B cell (primary cell): ENCODE data around the gene FMN1. TPM values are rescaled to one million over a fixed set of nuclear protein-coding genes. Genes with fewer than 3 reads are reported as not detected.

Source experiments
- ATAC-seq: fragments of 200-7000 bp; cut with Tn5 transposase; one replicate; pipeline ENCODE4 v1.10.0; 2021; ENCODE audit warnings: low read depth, mild to moderate bottlenecking, moderate number of reproducible peaks, moderate library complexity
- CTCF ChIA-PET: fragments of 350-600 bp; sonication (Branson Sonifier 250); formaldehyde crosslinking; loops from one replicate; lab custom pipeline; 2021; ENCODE audit warnings: antibody characterized with exemption, inconsistent platforms; lab: Charles Lee
- POLR2A ChIA-PET: fragments of 350-600 bp; sonication (Branson Sonifier 250); formaldehyde crosslinking; loops from one replicate; lab custom pipeline; 2021; ENCODE audit warnings: antibody characterized with exemption; lab: Charles Lee
- DNase-seq: peaks from one replicate; pipeline ENCODE4 v3.0.0; 2013
- H2AFZ ChIP-seq: 2 replicates; pipeline ENCODE4 v1.6.1; 2012; ENCODE audit warnings: mild to moderate bottlenecking, low read depth, low read length; ENCODE audit not compliant: insufficient read depth, poor library complexity, severe bottlenecking
- H3K27ac ChIP-seq, 2 donors: 1 replicate in 1 of 2; 2 replicates in 1 of 2; pipeline ENCODE4 v1.5.1; 2012 to 2013; ENCODE audit warnings: low read length in 2 of 2, mild to moderate bottlenecking in 2 of 2, moderate library complexity in 1 of 2
- H3K27me3 ChIP-seq, 4 experiments: fragments of 200-600 bp in 1 of 4; sonication (generic) in 1 of 4; replicated peaks in 1 of 4; 1 replicate in 2 of 4; 2 replicates in 2 of 4; pipeline versions ENCODE4 v1.6.1 to v1.7.0; 2013 to 2016; ENCODE audit warnings: low read length in 3 of 4, mild to moderate bottlenecking in 2 of 4, mixed read lengths in 1 of 4, moderate library complexity in 1 of 4; ENCODE audit not compliant: insufficient read depth in 4 of 4, control insufficient read depth in 3 of 4; ENCODE audit errors: control extremely low read depth in 1 of 4
- H3K36me3 ChIP-seq, 2 experiments: replicated peaks in 1 of 2; 1 replicate in 1 of 2; 2 replicates in 1 of 2; pipeline versions ENCODE4 v1.6.1 to v1.7.1; 2013; ENCODE audit warnings: low read length in 1 of 2; ENCODE audit not compliant: insufficient read depth in 2 of 2, control insufficient read depth in 1 of 2; ENCODE audit errors: control extremely low read depth in 1 of 2, extremely low read depth in 1 of 2
- H3K4me1 ChIP-seq, 2 donors: fragments of 200-600 bp in 1 of 2; sonication (generic) in 1 of 2; 1 replicate in 1 of 2; 2 replicates in 1 of 2; pipeline versions ENCODE4 v1.5.1 to v1.6.1; 2013 to 2017; ENCODE audit warnings: low read length in 2 of 2; ENCODE audit not compliant: control insufficient read depth in 2 of 2, insufficient read depth in 2 of 2
- H3K4me2 ChIP-seq: replicated peaks from 2 replicates; pipeline ENCODE3; 2012; ENCODE audit warnings: mild to moderate bottlenecking, low read depth, low read length; ENCODE audit not compliant: poor library complexity, severe bottlenecking
- H3K4me3 ChIP-seq, 5 experiments: fragments of 200-600 bp in 1 of 5; sonication (generic) in 1 of 5; 1 replicate in 3 of 5; 2 replicates in 2 of 5; pipeline versions ENCODE4 v1.5.1 to v1.7.0; 2011 to 2016; ENCODE audit warnings: low read length in 4 of 5, mild to moderate bottlenecking in 4 of 5, low read depth in 2 of 5, control low read depth in 1 of 5, moderate library complexity in 1 of 5; ENCODE audit not compliant: insufficient read depth in 1 of 5; ENCODE audit errors: control extremely low read depth in 1 of 5, extremely low read depth in 1 of 5
- H3K79me2 ChIP-seq: fragments of 200-600 bp; sonication (generic); one replicate; pipeline ENCODE4 v1.6.0; 2016; ENCODE audit warnings: low read length; ENCODE audit not compliant: control insufficient read depth, insufficient read depth
- H3K9ac ChIP-seq: fragments of 200-600 bp; sonication (generic); 2 replicates; pipeline ENCODE4 v1.6.1; 2017; ENCODE audit warnings: mild to moderate bottlenecking, low read length, moderate library complexity
- H3K9me3 ChIP-seq, 3 donors: one replicate each; pipeline versions ENCODE4 v1.6.1 to v1.7.1; 2013; ENCODE audit warnings: low read length in 2 of 3; ENCODE audit not compliant: control insufficient read depth in 2 of 3, insufficient read depth in 1 of 3; ENCODE audit errors: control extremely low read depth in 1 of 3
- H4K20me1 ChIP-seq: 2 replicates; pipeline ENCODE4 v1.6.0; 2012; ENCODE audit warnings: mild to moderate bottlenecking, low read length; ENCODE audit not compliant: insufficient read depth, control insufficient read depth, poor library complexity, severe bottlenecking
- H3K27ac Mint-ChIP-seq: one replicate; pipeline ENCODE4 v1.8.0; 2021; ENCODE audit warnings: mixed read lengths
- H3K27me3 Mint-ChIP-seq: one replicate; pipeline ENCODE4 v1.8.0; 2021; ENCODE audit warnings: mixed read lengths
- H3K4me1 Mint-ChIP-seq: one replicate; pipeline ENCODE4 v1.8.0; 2021; ENCODE audit warnings: mixed read lengths
- H3K4me3 Mint-ChIP-seq: one replicate; pipeline ENCODE4 v1.8.0; 2021; ENCODE audit warnings: mixed read lengths
- H3K9me3 Mint-ChIP-seq: one replicate; pipeline ENCODE4 v1.8.0; 2022; ENCODE audit warnings: mixed read lengths; ENCODE audit not compliant: insufficient read depth
- EZH2 ChIP-seq: IDR thresholded peaks from 2 replicates; pipeline ENCODE4 v1.6.1; 2012; ENCODE audit warnings: borderline replicate concordance, low read depth, mild to moderate bottlenecking, moderate library complexity, low read length; ENCODE audit not compliant: insufficient read depth, poor library complexity, severe bottlenecking
- WGBS: methylation state at CpG from one replicate; pipeline ENCODE4 v1.1.5; 2013; ENCODE audit warnings: missing lambda C conversion rate; ENCODE audit not compliant: insufficient coverage; 5-methylcytosine and 5-hydroxymethylcytosine counted together
- intact Hi-C: fragments of 100-400 bp; cut with micrococcal nuclease; formaldehyde crosslinking; loops from one replicate; pipeline ENCODE4 v1.10.0; 2022
- polyA plus RNA-seq: library from polyadenylated mRNA; depleted of rRNA; stranded (reverse); fragments of >200 nt; gene quantifications from 2 replicates; pipeline ENCODE4 v1.2.3, GENCODE V29; 2012
- total RNA-seq, 2 donors: library from RNA; stranded (reverse); fragments of 120-200 nt in 1 of 2; gene quantifications; 1 replicate in 1 of 2; 2 replicates in 1 of 2; pipeline versions ENCODE4 v1.2.3 to v1.2.4, GENCODE V29; 2013 to 2022
- TF ChIP-seq, protein P1 (sequence below): fragments of 200-600 bp; IDR thresholded peaks from one replicate; pipeline ENCODE4 v1.8.0; 2022; ENCODE audit warnings: antibody characterized with exemption, mild to moderate bottlenecking

The FMN1 gene
- total and polyA plus RNA-seq, 2 donors (not counting 1 experiment from before 2014, with no cell fraction given): 0.21 to 0.96 TPM

DNA sequence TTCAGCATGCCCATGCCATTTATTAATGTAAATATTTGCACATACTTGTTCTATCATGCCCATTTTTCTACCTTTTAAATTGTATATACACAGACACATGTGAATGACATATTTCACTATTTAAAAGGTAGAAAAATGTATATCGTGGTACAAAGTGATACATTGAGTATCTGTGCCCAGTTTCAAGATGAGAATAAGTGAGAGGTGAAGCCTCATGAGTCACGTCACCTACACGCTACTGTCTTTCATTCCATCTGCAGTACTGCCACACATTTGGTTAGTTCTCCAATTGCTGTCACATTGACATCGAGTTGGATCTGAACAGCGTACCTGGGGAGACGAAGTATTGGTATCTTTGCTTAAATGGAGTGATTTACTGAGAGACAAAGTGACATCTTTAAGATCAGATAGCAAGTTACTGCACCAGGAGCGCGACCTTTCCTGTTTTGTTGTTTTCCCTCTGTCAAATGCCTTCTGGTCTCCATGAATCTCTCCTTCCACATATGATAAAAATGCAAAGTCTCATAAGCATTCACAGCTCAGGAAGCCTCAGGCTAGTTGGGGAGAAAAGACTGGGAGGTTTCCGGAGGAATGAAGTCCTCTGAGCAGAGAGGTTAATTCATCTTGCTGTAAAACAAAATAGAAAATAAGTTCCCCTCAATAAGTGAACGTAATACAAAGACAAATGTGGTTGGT lies 464.7 kb downstream of the FMN1 start:
- Mint-ChIP-seq H3K27me3 (peaks cover 50% of the 10 kb centered on the region), H3K9me3 (no peaks in the 10 kb centered on the region), H3K27ac (no peak overlapping the region), H3K4me3 (no peak overlapping the region), H3K4me1 (no peaks in the 10 kb centered on the region)
- no peak for DNase-seq
- no peak overlapping the region for H3K9ac ChIP-seq
- H3K4me1 ChIP-seq: no peaks in the 10 kb centered on the region
- no peak overlapping the region for H3K4me3 ChIP-seq
- no peak overlapping the region for H3K4me2 ChIP-seq
- ATAC-seq: no peak
- 92% methylated on average over 5 of the region's 10 CpGs for WGBS
- H3K27ac ChIP-seq: no peak overlapping the region
- H4K20me1 ChIP-seq: no peaks in the 10 kb centered on the region
- H3K27me3 ChIP-seq: peaks cover 0 to 6% (median 2%) of the 10 kb centered on the region in 4 experiments
- H2AFZ ChIP-seq: no peak overlapping the region
- TF ChIP-seq, protein P1, sequence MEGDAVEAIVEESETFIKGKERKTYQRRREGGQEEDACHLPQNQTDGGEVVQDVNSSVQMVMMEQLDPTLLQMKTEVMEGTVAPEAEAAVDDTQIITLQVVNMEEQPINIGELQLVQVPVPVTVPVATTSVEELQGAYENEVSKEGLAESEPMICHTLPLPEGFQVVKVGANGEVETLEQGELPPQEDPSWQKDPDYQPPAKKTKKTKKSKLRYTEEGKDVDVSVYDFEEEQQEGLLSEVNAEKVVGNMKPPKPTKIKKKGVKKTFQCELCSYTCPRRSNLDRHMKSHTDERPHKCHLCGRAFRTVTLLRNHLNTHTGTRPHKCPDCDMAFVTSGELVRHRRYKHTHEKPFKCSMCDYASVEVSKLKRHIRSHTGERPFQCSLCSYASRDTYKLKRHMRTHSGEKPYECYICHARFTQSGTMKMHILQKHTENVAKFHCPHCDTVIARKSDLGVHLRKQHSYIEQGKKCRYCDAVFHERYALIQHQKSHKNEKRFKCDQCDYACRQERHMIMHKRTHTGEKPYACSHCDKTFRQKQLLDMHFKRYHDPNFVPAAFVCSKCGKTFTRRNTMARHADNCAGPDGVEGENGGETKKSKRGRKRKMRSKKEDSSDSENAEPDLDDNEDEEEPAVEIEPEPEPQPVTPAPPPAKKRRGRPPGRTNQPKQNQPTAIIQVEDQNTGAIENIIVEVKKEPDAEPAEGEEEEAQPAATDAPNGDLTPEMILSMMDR: no peak
- TF ChIP-seq EZH2: no peak
- intact Hi-C loops: no loop called here
- POLR2A ChIA-PET: no interaction called here
- no peaks in the 10 kb centered on the region for H3K9me3 ChIP-seq
- no peaks in the 10 kb centered on the region for H3K79me2 ChIP-seq
- no peaks in the 10 kb centered on the region for H3K36me3 ChIP-seq
- CTCF ChIA-PET: no interaction called here

DNA sequence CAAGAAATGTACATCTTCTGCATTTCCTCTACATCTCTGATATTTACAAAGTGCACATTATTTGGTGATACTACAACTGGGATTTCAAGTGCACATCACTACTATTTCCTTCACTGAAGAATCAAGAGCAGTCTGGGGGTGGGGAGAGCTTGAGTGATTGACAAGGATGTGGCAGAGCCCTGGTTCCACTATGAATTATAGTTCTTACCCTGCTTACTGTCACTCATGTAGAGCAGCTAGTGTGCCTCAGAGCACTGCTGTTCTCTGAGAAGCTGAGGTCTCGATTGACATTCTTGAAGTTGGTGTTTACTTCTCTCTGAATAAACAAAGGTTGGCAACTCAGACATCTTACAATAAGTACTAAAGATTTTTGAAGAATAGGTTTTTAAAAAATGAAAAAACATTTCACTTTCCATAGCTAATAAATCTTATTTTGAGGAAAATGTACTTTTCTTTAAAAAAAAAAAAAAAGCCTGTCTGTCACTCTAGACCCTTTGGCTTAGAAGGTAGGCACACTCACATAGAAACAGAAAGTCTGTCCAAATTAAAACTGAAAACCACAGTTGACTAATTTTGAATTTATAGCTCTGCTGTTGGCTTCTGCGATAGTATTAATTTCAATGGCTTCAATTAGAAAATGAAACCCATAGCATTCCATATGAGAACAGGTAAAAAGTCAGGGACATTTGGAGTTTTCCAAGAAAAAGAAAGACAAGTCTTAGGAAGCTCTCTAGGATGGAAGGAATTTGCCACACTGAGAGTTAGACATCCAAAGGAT lies 471.2 kb downstream of the FMN1 start:
- H3K4me1 Mint-ChIP-seq: peaks cover 15% of the 10 kb centered on the region
- Histone ChIP-seq H3K9ac (no peak overlapping the region), H3K79me2 (no peaks in the 10 kb centered on the region), H3K4me2 (no peak overlapping the region), H3K9me3 (peaks cover 0 to 8% (median 0%) of the 10 kb centered on the region in 3 donors), H2AFZ (no peak overlapping the region), H3K4me3 (no peak overlapping the region), H3K27me3 (peaks cover 0 to 19% (median 10%) of the 10 kb centered on the region in 4 experiments), H3K36me3 (no peaks in the 10 kb centered on the region), H3K4me1 (peaks cover 10 to 11% of the 10 kb centered on the region in 2 donors), H3K27ac (no peak overlapping the region), H4K20me1 (no peaks in the 10 kb centered on the region)
- H3K27me3 Mint-ChIP-seq: peaks cover 35% of the 10 kb centered on the region
- no peak overlapping the region for H3K4me3 Mint-ChIP-seq
- no CpG with 5 or more reads among the region's 2 CpGs for WGBS
- ATAC-seq (no peak), DNase-seq (no peak)
- no peak overlapping the region for H3K27ac Mint-ChIP-seq
- intact Hi-C loops: no loop called here
- TF ChIP-seq, protein P1: no peak
- TF ChIP-seq EZH2: no peak
- CTCF ChIA-PET: no interaction called here
- H3K9me3 Mint-ChIP-seq: no peaks in the 10 kb centered on the region
- POLR2A ChIA-PET: no interaction called here
